GM12892 (cell line): ENCODE results near the gene DRC1.

Experiments used
- POLR2A ChIP-seq: IDR thresholded peaks from 2 replicates; pipeline ENCODE4 v1.6.1; 2011; ENCODE audit warnings: low read depth, low read length, control low read depth
- TAF1 ChIP-seq: IDR thresholded peaks from 2 replicates; pipeline ENCODE4 v1.6.1; 2011; ENCODE audit warnings: low read depth, mild to moderate bottlenecking, control low read depth, low read length, borderline replicate concordance

DNA sequence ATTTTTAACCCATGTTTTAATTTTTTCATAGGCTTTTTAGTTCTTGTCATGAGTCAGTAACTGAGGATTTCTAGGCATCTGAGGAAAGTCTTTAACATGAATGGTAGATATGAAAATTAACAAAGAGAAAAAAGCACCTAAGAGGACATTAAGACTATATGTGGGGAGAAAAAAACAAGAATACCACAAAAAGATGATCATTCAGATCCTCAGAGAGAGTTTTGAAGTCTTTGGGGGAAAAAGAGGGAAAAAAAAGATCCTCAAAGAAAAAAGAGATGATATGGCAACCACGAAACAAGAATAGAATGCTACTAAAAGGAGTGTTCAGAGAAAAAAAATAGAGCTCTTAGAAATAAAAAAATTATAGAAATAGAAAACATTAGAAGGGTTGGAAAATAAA lies 8.1 kb downstream of the DRC1 start:
- TF ChIP-seq POLR2A, result no peak
- TF ChIP-seq TAF1, result no peak
